Measurements from ENCODE around the gene RALB. TPM values are rescaled to one million over a fixed set of nuclear protein-coding genes. Genes with fewer than 3 reads are reported as not detected.
"Not testable (repeated sequence)": the region's sequence is repeated elsewhere in the genome, so short reads cannot be mapped to it uniquely, and the experiment has no call there.

RALB gene
- total RNA-seq, 2 donors from 2014 or later = 92.6 to 132 TPM

DNA sequence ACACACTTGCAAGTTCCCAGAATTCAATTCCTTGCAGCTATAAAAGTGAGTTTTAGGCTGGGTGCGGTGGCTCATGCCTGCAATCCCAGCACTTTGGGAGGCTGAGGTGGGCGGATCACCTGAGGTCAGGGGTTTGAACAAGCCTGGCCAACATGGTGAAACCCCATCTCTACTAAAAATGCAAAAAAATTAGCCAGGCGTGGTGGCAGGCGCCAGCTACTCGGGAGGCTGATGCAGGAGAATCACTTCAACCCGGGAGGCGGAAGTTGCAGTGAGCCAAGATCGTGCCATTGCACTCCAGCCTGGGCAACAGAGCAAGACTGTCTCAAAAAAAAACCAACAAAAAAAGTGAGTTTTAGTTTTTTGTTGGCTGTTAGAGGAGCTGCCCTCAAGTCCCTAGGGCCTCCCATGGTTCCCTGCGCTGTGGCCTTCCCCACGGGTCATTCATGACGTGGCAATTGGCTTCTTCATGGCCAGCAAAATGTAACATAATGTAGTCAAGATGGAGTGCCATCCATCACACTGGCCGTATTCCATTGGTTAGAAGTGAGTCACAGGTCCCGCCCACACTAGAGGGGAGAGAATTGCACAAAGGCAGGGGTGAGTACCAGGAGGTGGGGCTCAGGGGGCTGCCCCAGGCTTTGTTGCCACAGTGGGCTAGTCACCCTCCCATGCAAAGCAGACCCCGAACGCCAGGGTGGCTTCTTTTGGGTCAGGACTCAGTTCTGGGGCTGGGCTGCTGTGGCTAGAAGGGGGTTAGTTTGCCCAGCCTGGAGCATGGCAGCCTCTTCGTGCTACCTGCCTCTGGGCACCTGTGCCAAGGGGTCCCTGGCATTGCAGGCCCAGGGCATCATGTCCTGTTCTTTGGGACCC lies 55.6 kb downstream of the RALB start:
- 94% methylated on average over 16 of the region's 16 CpGs for WGBS
- TF ChIP-seq, protein P1, sequence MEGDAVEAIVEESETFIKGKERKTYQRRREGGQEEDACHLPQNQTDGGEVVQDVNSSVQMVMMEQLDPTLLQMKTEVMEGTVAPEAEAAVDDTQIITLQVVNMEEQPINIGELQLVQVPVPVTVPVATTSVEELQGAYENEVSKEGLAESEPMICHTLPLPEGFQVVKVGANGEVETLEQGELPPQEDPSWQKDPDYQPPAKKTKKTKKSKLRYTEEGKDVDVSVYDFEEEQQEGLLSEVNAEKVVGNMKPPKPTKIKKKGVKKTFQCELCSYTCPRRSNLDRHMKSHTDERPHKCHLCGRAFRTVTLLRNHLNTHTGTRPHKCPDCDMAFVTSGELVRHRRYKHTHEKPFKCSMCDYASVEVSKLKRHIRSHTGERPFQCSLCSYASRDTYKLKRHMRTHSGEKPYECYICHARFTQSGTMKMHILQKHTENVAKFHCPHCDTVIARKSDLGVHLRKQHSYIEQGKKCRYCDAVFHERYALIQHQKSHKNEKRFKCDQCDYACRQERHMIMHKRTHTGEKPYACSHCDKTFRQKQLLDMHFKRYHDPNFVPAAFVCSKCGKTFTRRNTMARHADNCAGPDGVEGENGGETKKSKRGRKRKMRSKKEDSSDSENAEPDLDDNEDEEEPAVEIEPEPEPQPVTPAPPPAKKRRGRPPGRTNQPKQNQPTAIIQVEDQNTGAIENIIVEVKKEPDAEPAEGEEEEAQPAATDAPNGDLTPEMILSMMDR (IDR thresholded peaks at IDR 0.05) = no peak
- TF ChIP-seq POLR2A (IDR thresholded peaks at IDR 0.05) (no peak), POLR2AphosphoS5 (IDR thresholded peaks at IDR 0.05) (no peak)
- H3K4me3 ChIP-seq = no peak overlapping the region
- no peaks in the 10 kb centered on the region for H3K27me3 ChIP-seq (replicated peaks; ENCODE audit: insufficient read depth)
- H3K9me3 ChIP-seq = no peaks in the 10 kb centered on the region
- H3K36me3 ChIP-seq = no peaks in the 10 kb centered on the region
- H3K27ac ChIP-seq = no peak overlapping the region
- H3K4me1 ChIP-seq (replicated peaks) = no peaks in the 10 kb centered on the region
- intact Hi-C loops (cut with DNase I) = no loop called here
- DNase-seq (ENCODE audit: low spot score) = no peak

DNA sequence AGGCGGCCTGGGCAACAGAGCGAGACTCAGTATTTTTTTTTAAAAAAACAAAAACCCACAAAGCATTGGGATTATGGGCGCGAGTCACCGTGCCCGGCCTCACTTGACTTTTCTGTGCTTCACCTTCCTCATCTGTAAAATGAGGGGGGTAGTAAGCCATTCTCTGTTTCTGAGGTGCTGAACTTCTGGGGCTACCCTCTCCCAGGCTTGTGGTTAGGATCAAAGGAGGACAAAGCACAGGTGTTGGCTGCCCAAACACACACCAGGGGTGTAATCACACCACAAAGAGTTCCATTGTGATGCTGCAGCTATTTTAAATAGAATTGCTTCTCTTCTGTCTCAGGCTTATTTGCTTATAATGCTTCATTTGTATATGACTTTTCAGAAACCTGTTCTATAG lies 57.5 kb downstream of the RALB start:
- DNase-seq (ENCODE audit: low spot score) = no peak
- TF ChIP-seq POLR2AphosphoS5 (IDR thresholded peaks at IDR 0.05) = no peak
- TF ChIP-seq, protein P1 (IDR thresholded peaks at IDR 0.05) = no peak
- TF ChIP-seq POLR2A (IDR thresholded peaks at IDR 0.05) = no peak
- H3K4me1 ChIP-seq (replicated peaks) = no peaks in the 10 kb centered on the region
- no peak overlapping the region for H3K27ac ChIP-seq
- H3K9me3 ChIP-seq = no peaks in the 10 kb centered on the region
- intact Hi-C loops (cut with DNase I) = loop anchor here (5.0 to 10.0 kb wide), 3 partner anchors 58 to 358 kb away; partner anchors contain the start of gene RALB
- no peaks in the 10 kb centered on the region for H3K36me3 ChIP-seq
- 86% methylated on average over 6 of the region's 6 CpGs for WGBS
- no peak overlapping the region for H3K4me3 ChIP-seq
- no peaks in the 10 kb centered on the region for H3K27me3 ChIP-seq (replicated peaks; ENCODE audit: insufficient read depth)

DNA sequence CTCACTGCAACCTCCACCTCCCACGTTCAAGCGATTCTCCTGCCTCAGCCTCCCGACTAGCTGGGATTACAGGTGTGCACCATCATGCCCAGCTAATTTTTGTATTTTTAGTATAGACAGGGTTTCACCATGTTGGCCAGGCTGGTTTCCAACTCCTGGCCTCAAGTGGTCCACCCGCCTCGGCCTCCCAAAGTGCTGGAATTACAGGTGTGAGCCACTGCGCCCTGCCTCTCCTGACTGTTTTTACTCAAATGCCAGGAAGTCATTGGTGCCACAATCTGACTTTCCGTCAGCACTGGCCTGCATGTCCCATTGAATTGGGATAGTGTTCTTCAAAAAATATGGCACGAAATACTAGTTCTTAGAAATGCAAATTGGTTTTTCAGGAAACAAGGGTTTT lies 58.2 kb downstream of the RALB start:
- not testable (repeated sequence) for H3K27ac ChIP-seq; H3K4me3 ChIP-seq; H3K36me3 ChIP-seq; H3K27me3 ChIP-seq (replicated peaks; ENCODE audit: insufficient read depth); DNase-seq (ENCODE audit: low spot score); H3K9me3 ChIP-seq; H3K4me1 ChIP-seq (replicated peaks)
- WGBS = 94% methylated on average over 8 of the region's 8 CpGs
- intact Hi-C loops (cut with DNase I) = loop anchor here (5.0 to 10.0 kb wide), 3 partner anchors 59 to 359 kb away; partner anchors contain the start of gene RALB

DNA sequence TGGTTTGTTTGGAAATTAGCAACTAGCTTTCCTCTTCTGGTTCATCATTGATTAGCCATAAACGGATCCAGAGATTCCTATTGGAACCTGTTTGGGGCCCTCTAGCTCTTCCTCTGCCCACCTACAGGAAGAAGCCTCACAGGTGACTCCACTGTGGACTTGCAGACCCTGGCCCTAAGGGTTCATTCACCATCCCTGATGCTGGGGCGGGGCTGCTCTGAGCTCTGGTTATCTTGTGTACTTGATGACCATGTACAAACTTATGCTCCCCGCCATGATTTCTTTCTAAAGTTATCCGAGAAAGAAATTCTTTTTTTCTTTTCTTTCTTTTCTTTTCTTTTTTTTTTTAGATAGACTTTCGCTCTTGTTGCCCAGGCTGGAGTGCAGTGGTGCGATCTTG lies 59.4 kb downstream of the RALB start:
- Histone ChIP-seq H3K36me3 (no peaks in the 10 kb centered on the region), H3K4me3 (no peak overlapping the region), H3K4me1 (replicated peaks) (no peaks in the 10 kb centered on the region), H3K9me3 (no peaks in the 10 kb centered on the region), H3K27ac (peak overlapping the region in 1 of 2 donors; percentile 72), H3K27me3 (replicated peaks; ENCODE audit: insufficient read depth) (no peaks in the 10 kb centered on the region)
- intact Hi-C loops (cut with DNase I) = loop anchor here (5.0 to 10.0 kb wide), 3 partner anchors 60 to 360 kb away; partner anchors contain the start of gene RALB
- TF ChIP-seq, protein P1 (IDR thresholded peaks at IDR 0.05) = no peak
- no peak for TF ChIP-seq POLR2AphosphoS5 (IDR thresholded peaks at IDR 0.05)
- TF ChIP-seq POLR2A (IDR thresholded peaks at IDR 0.05) = no peak
- 80% methylated on average over 6 of the region's 6 CpGs for WGBS
- DNase-seq (ENCODE audit: low spot score) = no peak

DNA sequence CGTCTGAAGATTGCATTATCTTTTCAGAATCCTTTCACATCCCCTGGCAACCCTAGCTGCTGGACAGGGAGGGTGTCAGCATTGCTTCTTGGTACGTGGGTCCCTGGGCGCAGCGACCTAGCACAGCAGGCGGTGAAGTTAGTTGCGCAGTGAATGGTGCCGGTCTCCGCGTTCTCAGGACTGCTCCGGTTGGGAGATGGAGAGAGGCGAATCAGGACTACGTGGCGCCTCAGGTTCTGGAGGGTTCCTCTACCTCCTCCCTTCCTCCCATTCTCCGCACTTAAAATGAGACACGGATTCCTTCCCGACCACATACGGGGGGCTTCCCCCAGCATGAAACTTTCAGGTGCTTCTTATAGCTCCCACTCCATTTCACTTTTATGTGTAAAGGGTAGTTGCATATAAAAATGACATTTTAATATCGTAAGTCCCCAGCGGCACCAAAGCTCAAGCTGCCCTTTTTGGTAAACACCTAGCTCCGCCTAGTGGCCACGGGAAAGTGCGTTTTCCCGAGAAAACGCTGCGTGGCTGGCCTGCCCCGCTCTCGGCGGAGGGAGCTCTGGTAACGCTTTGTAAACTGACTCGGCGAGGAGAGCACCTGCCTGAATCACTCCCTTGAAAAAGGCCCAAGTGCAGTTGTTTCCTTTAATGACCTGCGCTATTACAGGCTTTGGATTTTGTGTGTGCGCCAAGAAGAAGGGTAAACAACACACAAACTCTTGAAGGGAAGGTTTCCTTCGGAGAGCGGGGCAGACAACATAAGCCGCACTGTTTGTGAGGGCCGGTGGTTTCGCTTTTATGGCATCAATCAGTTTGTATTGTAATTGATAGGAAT lies 60.4 kb downstream of the RALB start:
- TF ChIP-seq, protein P1 (IDR thresholded peaks at IDR 0.05) = peak; percentile 87 to 93 (median 92)
- TF ChIP-seq POLR2AphosphoS5 (IDR thresholded peaks at IDR 0.05) (peak; percentile 74), POLR2A (IDR thresholded peaks at IDR 0.05) (no peak)
- H3K36me3 ChIP-seq = no peaks in the 10 kb centered on the region
- peak overlapping the region; percentile 21 to 31 for H3K4me3 ChIP-seq
- no peaks in the 10 kb centered on the region for H3K9me3 ChIP-seq
- no peaks in the 10 kb centered on the region for H3K4me1 ChIP-seq (replicated peaks)
- DNase-seq (ENCODE audit: low spot score) = peak; percentile 85
- intact Hi-C loops (cut with DNase I) = loop anchor here (5.0 to 10.0 kb wide), 3 partner anchors 61 to 361 kb away; partner anchors contain the start of gene RALB
- WGBS = 4% methylated on average over 38 of the region's 38 CpGs
- H3K27me3 ChIP-seq (replicated peaks; ENCODE audit: insufficient read depth) = no peaks in the 10 kb centered on the region
- peak overlapping the region; percentile 59 to 72 for H3K27ac ChIP-seq

Data from prostate gland (tissue), 2 donors.